Measurements from ENCODE around the gene POLR3A.

Gene POLR3A

DNA sequence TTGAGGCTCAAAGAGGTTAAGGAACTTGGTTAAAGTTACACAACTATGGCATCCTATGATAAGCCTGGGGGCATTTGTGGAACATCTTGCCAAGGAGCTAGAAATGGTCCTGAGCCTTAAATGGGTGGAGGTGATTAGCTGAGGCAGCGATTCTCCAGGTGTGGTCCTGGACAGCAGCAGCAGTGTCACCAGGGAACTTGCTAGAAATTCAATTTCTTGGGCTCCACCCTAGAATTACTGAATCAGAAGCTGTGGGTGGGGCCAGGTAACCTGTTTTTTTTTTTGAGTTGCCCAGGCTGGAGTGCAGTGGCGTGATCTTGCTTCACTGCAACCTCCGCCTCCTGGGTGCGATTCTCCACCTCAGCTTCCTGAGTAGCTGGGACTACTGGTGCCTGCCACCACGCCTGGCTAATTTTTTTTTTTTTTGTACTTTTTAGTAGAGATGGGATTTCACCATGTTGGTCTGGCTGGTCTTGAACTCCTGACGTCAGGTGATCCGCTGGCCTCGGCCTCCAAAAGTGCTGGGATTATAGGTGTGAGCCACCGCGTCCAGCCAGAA, 17.5 kb upstream of the POLR3A start:
- no peak for DNase-seq (ENCODE audit: low read depth)

- DNase-seq (ENCODE audit: low read depth), result no peak
Observed at GRCh38 chr10:78045856-78046255, 16.5 kb upstream of the POLR3A start.

GRCh38 chr10:78045237-78045636, 15.9 kb upstream of the POLR3A start:
- no peak for DNase-seq (ENCODE audit: low read depth)

GRCh38 chr10:78044699-78045098, 15.4 kb upstream of the POLR3A start:
- no peak for DNase-seq (ENCODE audit: low read depth)

- DNase-seq (ENCODE audit: low read depth), result no peak
Observed at GRCh38 chr10:78044179-78044578, 14.9 kb upstream of the POLR3A start.

GRCh38 chr10:78042752-78043104, 13.4 kb upstream of the POLR3A start:
- no peak for DNase-seq (ENCODE audit: low read depth)

GRCh38 chr10:78042058-78042751, 12.9 kb upstream of the POLR3A start:
- no peak for DNase-seq (ENCODE audit: low read depth)

DNA sequence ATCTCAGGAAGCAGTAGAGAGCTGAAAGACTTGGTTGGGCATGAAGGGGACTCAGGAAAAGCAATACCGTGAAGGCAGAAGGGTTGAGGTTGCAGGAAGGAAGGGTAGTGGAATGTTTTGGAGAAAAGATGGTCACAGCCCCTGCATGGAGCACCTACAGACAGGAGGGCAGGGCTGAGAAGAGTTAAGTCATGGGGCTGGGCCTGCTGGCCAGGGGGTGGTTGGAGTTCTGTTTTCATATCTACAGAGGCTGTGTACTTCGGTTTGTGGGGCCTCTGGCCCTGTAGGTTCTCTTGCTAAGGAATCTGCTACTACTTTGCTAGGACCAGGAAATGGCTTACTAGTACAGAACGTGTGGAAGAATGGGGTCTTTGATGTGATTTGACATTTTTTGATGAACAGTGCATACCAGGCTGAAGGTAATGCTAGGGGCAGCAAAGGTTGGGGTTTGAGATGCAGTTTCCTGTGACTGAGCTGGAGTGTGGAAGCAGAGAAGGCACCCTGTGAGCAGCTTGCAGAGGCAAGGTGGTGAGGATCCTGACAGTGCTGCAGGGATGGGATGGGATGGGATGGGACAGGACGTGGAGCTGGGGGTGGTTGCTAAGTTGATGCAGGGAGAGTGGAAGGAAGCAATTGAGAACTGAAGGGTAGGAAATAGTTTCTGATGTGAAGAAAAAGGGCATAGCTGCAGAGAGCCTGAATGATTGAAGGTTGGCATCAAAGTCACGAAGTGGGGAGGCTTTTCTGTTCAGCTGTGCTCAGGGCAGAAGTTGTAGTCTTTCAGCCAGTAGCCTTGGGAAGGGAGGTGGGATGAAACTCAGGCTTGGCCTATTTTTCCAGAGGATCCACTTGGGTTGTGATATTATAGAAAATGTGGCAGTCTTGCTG, 12.1 kb upstream of the POLR3A start:
- DNase-seq (ENCODE audit: low read depth), result no peak

GRCh38 chr10:78039743-78040142, 10.4 kb upstream of the POLR3A start:
- DNase-seq (ENCODE audit: low read depth), result no peak

GRCh38 chr10:78038791-78039547, 9.7 kb upstream of the POLR3A start:
- DNase-seq (ENCODE audit: low read depth), result no peak

- DNase-seq (ENCODE audit: low read depth), result no peak
Observed at GRCh38 chr10:78038105-78038504, 8.8 kb upstream of the POLR3A start.

- no peak for DNase-seq (ENCODE audit: low read depth)
Observed at GRCh38 chr10:78035933-78036583, 6.7 kb upstream of the POLR3A start.

DNA sequence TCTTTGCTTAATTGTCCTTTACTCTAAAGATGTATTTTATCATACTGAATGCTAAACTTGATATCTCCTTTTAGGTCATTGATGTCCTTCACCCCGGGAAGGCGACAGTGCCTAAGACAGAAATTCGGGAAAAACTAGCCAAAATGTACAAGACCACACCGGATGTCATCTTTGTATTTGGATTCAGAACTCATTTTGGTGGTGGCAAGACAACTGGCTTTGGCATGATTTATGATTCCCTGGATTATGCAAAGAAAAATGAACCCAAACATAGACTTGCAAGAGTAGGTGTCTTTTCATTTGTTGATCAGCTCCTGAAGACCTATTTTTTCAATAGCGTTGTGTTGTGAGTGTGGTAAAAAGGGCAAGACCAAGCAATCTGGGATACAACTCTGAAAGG, 6.1 kb upstream of the POLR3A start:
- no peak for DNase-seq (ENCODE audit: low read depth)

GRCh38 chr10:78035025-78035424, 5.7 kb upstream of the POLR3A start:
- DNase-seq (ENCODE audit: low read depth), result no peak

- peak; percentile 91 for DNase-seq (ENCODE audit: low read depth)
Observed at GRCh38 chr10:78033637-78034470, 4.5 kb upstream of the POLR3A start, which contains the start of gene RPS24. TSS of gene RPS24 (plus strand) at chr10:78033863. CDS start at chr10:78033902, 39 bp downstream.

DNA sequence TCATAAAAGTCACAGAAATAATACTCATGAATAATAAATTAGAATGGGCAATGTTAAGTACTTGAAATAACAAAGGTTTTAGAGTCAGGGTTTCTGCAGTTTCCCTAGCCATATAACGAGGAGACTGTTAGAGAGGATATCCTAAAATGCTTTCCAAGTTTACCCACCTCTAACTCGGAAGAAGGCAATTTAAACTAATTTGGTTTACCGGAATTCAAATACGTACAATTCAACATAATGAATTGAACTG, 4.0 kb upstream of the POLR3A start:
- DNase-seq (ENCODE audit: low read depth), result no peak

DNA sequence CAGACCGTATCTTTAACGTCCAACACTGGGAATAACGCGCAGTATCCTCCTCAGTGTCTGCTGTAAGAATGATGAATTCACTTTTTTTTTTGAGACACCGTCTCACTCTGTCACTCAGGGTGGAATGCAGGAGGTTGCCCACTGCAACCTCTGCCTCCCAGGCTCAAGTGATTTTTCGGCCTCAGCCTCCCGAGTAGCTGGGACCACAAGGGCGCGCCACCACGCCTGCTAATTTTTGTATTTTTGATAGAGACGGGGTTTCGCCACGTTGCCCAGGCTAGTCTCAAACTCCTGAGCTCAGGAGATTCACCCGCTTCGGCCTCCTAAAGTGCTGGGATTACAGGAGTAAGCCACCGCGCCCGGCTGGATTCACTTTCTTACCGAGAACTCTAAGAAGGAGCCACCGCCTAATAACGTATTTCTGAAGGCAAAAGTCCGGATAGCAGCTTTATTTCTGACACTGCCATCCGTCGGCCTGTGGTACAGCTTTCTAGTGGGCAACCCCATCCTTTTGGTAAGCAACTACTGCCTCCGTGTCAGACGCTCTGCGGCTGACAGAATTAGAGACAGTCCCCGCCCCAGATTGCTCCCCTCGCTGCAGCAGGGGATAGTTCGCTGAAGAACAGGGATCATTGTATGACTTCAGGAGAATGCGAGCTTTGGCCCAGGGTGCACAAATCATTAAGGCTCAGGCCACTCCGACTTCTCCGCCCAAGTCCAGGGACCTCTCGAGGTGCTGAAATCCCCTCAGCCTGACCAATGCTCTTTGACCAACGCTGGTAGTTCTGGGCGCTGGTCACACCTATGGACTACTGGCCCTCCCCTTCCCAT, 662 bp downstream of the POLR3A start:
- DNase-seq (ENCODE audit: low read depth), result no peak

DNA sequence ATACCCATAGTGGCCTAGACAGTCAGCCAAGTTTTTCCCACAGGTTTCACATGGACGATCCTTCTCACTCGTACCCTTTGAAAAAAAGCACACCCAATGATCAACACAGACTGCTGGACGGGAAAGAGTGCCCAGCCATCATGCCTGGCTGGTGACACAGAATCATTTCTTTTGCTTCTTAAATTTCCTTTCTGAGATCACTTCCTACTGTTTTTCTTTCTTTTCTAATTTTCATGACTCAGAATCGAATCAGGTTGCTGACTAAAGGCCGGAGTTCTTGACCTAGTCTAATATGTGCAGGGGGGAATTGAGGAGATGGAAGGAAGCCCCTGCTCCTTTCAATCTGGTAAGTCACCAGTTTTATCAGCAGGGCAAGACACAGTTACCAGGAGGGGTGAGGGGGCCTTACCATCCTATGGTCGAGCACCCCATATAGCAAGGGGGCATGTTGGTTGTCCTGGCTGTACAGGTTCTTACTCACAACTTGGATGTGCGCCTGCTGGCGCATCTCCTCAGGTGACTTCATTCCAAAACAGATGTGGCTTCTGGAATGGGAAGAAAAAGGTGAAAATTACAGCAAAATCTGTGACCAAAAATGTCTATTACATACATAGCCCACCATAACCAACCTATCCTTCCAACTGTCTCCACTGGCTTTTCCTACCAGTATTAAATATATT, 3.5 kb downstream of the POLR3A start:
- DNase-seq (ENCODE audit: low read depth), result no peak

DNA sequence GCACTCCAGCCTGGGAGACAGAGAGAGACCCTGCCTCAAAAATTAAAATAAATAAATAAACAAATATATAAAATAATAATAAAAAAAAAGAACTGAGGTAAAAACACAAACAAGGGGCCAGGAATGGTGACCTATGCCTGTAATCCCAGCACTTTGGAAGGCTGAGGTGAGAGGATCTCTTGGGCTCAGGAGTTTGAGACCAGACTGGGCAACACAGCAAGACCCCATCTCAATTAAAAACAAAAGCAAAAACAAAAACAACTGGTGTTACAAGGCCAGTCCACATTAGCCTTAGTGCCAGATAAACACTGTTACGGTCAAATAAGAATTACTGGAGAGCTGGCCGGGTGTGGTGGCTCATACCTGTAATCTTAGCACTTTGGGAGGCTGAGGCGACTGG, 5.6 kb downstream of the POLR3A start:
- no peak for DNase-seq (ENCODE audit: low read depth)

DNA sequence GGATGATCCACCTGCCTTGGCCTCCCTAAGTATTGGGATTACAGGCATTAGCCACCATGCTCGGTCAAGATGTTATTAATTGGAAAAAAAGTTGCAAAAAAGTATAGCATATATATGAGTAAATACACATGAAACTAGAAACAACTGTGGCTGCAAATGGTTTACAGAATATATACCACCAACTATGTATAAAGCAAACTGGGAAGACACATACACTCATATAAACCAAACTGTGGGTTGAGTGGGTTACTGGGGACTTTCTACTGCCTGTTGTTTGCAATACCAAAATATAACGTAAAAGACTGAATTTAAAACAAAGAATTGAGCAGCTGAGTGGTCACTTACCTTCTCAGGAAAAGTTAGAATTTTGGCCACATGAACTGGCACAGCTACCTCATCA, 8.1 kb downstream of the POLR3A start:
- DNase-seq (ENCODE audit: low read depth), result no peak

Data from CMK (cell line).